IMR-90 (cell line): Measurements from ENCODE around the gene CNKSR3. TPM values are rescaled to one million over a fixed set of nuclear protein-coding genes. Genes with fewer than 3 reads are reported as not detected.

Experiments used
- ATAC-seq: fragments of 200-7000 bp; cut with Tn5 transposase; 2 replicates; pipeline ENCODE4 v1.9.1; 2020; ENCODE audit warnings: low read depth, mild to moderate bottlenecking, moderate library complexity
- BruUV-seq: library from RNA; stranded (reverse); fragments of 400-500 nt; replicated peaks from 2 replicates; lab custom pipeline; 2021; lab: Mats Ljungman, UMichigan
- CTCF ChIA-PET: fragments of 300-600 bp; formaldehyde crosslinking; extraction: SDS; loops from one replicate; lab custom pipeline; 2021; ENCODE audit warnings: antibody characterized with exemption; lab: Yijun Ruan, JAX
- POLR2A ChIA-PET: fragments of 300-600 bp; sonication (Branson Sonifier 250); formaldehyde crosslinking; loops from one replicate; lab custom pipeline; 2022; ENCODE audit warnings: antibody characterized with exemption; ENCODE audit not compliant: unreplicated experiment; lab: Charles Lee
- DNase-seq: peaks from one replicate; pipeline ENCODE4 v3.0.0; 2013
- H2AFZ ChIP-seq: replicated peaks from 2 replicates; pipeline ENCODE3; 2013; ENCODE audit warnings: low read length, mild to moderate bottlenecking; ENCODE audit not compliant: poor library complexity
- H2AK5ac ChIP-seq: 2 replicates; pipeline ENCODE4 v1.6.1; 2013; ENCODE audit warnings: low read depth, low read length, inconsistent platforms
- H2AK9ac ChIP-seq: replicated peaks from 2 replicates; pipeline ENCODE3; 2013; ENCODE audit warnings: mild to moderate bottlenecking, low read depth, low read length, moderate library complexity; ENCODE audit not compliant: poor library complexity
- H2BK120ac ChIP-seq: 2 replicates; pipeline ENCODE4 v1.6.1; 2013; ENCODE audit warnings: low read depth, low read length, inconsistent platforms
- H2BK15ac ChIP-seq: 3 replicates; pipeline ENCODE4 v1.6.1; 2013; ENCODE audit warnings: low read depth, low read length, inconsistent platforms
- H2BK20ac ChIP-seq: 2 replicates; pipeline ENCODE4 v1.6.1; 2013; ENCODE audit warnings: low read depth, mild to moderate bottlenecking, inconsistent platforms, low read length, moderate library complexity
- H2BK5ac ChIP-seq: 2 replicates; pipeline ENCODE4 v1.6.1; 2013; ENCODE audit warnings: mild to moderate bottlenecking, low read depth, low read length, inconsistent platforms; ENCODE audit not compliant: poor library complexity, severe bottlenecking
- H3K14ac ChIP-seq: replicated peaks from 2 replicates; pipeline ENCODE4 v1.6.1; 2013; ENCODE audit warnings: low read depth, low read length, inconsistent platforms
- H3K18ac ChIP-seq: 2 replicates; pipeline ENCODE4 v1.6.1; 2013; ENCODE audit warnings: low read depth, low read length, control low read depth
- H3K23ac ChIP-seq: 2 replicates; pipeline ENCODE4 v1.6.1; 2013; ENCODE audit warnings: low read depth, low read length, inconsistent platforms
- H3K27ac ChIP-seq: 2 replicates; pipeline ENCODE4 v1.5.1; 2013; ENCODE audit warnings: mild to moderate bottlenecking, control low read depth, low read length; ENCODE audit not compliant: insufficient read depth
- H3K27me3 ChIP-seq: 2 replicates; pipeline ENCODE4 v1.6.1; 2013; ENCODE audit warnings: low read length; ENCODE audit not compliant: control insufficient read depth, insufficient read depth
- H3K36me3 ChIP-seq: 2 replicates; pipeline ENCODE4 v1.6.1; 2013; ENCODE audit warnings: low read length, mixed read lengths; ENCODE audit not compliant: control insufficient read depth, insufficient read depth
- H3K4ac ChIP-seq: 2 replicates; pipeline ENCODE4 v1.6.1; 2013; ENCODE audit warnings: low read depth, low read length, inconsistent platforms
- H3K4me1 ChIP-seq: 2 replicates; pipeline ENCODE4 v1.6.1; 2013; ENCODE audit warnings: low read length, mixed read lengths; ENCODE audit not compliant: control insufficient read depth, insufficient read depth
- H3K4me2 ChIP-seq: 2 replicates; pipeline ENCODE4 v1.6.1; 2013; ENCODE audit warnings: low read depth, mild to moderate bottlenecking, control low read depth, low read length, moderate library complexity
- H3K4me3 ChIP-seq: 2 replicates; pipeline ENCODE4 v1.5.1; 2013; ENCODE audit warnings: low read depth, mild to moderate bottlenecking, control low read depth, low read length, moderate library complexity; ENCODE audit not compliant: insufficient read depth
- H3K56ac ChIP-seq: 2 replicates; pipeline ENCODE4 v1.6.1; 2013; ENCODE audit warnings: low read length, inconsistent platforms; ENCODE audit not compliant: insufficient read depth; ENCODE audit errors: extremely low read depth
- H3K79me1 ChIP-seq, 2 experiments: 2 replicates each; pipeline ENCODE4 v1.6.1; 2013; ENCODE audit warnings: low read length in 2 of 2, inconsistent platforms in 1 of 2, low read depth in 1 of 2
- H3K9ac ChIP-seq: 2 replicates; pipeline ENCODE4 v1.6.1; 2013; ENCODE audit warnings: low read depth, low read length, control low read depth
- H3K9me1 ChIP-seq: 2 replicates; pipeline ENCODE4 v1.6.1; 2013; ENCODE audit warnings: low read length, inconsistent platforms; ENCODE audit not compliant: insufficient read depth
- H3K9me3 ChIP-seq: 2 replicates; pipeline ENCODE4 v1.6.1; 2013; ENCODE audit warnings: low read length; ENCODE audit not compliant: control insufficient read depth, insufficient read depth
- H4K20me1 ChIP-seq: 2 replicates; pipeline ENCODE4 v1.6.1; 2013; ENCODE audit warnings: low read length, inconsistent platforms; ENCODE audit not compliant: insufficient read depth
- H4K5ac ChIP-seq: 2 replicates; pipeline ENCODE4 v1.6.1; 2013; ENCODE audit warnings: mild to moderate bottlenecking, low read depth, low read length, control low read depth
- H4K8ac ChIP-seq, 2 experiments: 2 replicates each; pipeline ENCODE4 v1.6.1; 2013; ENCODE audit warnings: low read depth in 2 of 2, low read length in 2 of 2, control low read depth in 1 of 2, inconsistent platforms in 1 of 2
- H4K91ac ChIP-seq: 2 replicates; pipeline ENCODE4 v1.6.1; 2013; ENCODE audit warnings: low read depth, low read length, inconsistent platforms; ENCODE audit not compliant: insufficient read depth
- MAZ ChIP-seq: IDR thresholded peaks from 2 replicates; pipeline ENCODE4 v1.6.1; 2012; ENCODE audit warnings: low read depth, mild to moderate bottlenecking, low read length, improper control_type of control experiment, moderate library complexity, borderline replicate concordance
- WGBS, 2 experiments: methylation state at CpG; one replicate each; pipeline versions ENCODE4 v1.1.5 to v1.1.7; 2013; ENCODE audit warnings: missing lambda C conversion rate in 2 of 2; ENCODE audit not compliant: insufficient read length in 1 of 2; ENCODE audit errors: extremely low coverage in 2 of 2; 5-methylcytosine and 5-hydroxymethylcytosine counted together
- dilution Hi-C: fragments of 300-500 bp; cut with HindIII; formaldehyde crosslinking; loops from one replicate; pipeline ENCODE4 v1.14.3; 2018; ENCODE audit warnings: low sequenced_read_pairs; ENCODE audit not compliant: unreplicated experiment
- in situ Hi-C: fragments of 300-500 bp; cut with MboI; formaldehyde crosslinking; loops from 3 replicates; pipeline ENCODE4 v1.14.3; 2019; ENCODE audit warnings: low sequenced_read_pairs, inconsistent platforms, mixed read lengths
- intact Hi-C: fragments of 100-400 bp; cut with micrococcal nuclease; formaldehyde crosslinking; loops from 2 replicates; pipeline ENCODE4 v1.10.0; 2022
- polyA plus RNA-seq, 3 experiments: library from polyadenylated mRNA; depleted of rRNA; stranded (reverse); fragments of >200 nt; gene quantifications; 2 replicates each; pipeline ENCODE4 v1.2.3, GENCODE V29; 2012; ENCODE audit warnings: low replicate concordance in 1 of 3
- total RNA-seq: library from RNA; depleted of rRNA; stranded (reverse); fragments of >200 nt; gene quantifications from 2 replicates; pipeline ENCODE4 v1.2.3, GENCODE V29; 2012

CNKSR3 gene
- total and polyA plus RNA-seq, 2 of the 4 experiments (the other 2 are of a cell fraction): 6.7 to 15.8 TPM

- no peak overlapping the region for H3K27ac ChIP-seq
- H3K9me1 ChIP-seq: peaks cover 11% of the 10 kb centered on the region
- H4K91ac ChIP-seq: peak overlapping the region; percentile 17
- H2AK9ac ChIP-seq: no peak overlapping the region
- H2BK5ac ChIP-seq: peak overlapping the region; percentile 44
- H3K14ac ChIP-seq: peak overlapping the region; percentile 72
- peak overlapping the region; percentile 64 for H3K23ac ChIP-seq
- WGBS, 2 experiments: no CpG with 5 or more reads among the region's 8 CpGs
- H4K8ac ChIP-seq: peak overlapping the region in 1 of 2 experiments; percentile 27; a peak in 1 of 4 replicates
- H3K79me1 ChIP-seq: peaks cover 6 to 13% of the 10 kb centered on the region in 2 experiments; a peak in 3 of 4 replicates
- peak overlapping the region; percentile 54 for H2BK120ac ChIP-seq
- H3K18ac ChIP-seq: no peak overlapping the region
- H3K9me3 ChIP-seq: no peaks in the 10 kb centered on the region
- no peak overlapping the region for H3K56ac ChIP-seq
- DNase-seq (no peak), ATAC-seq (no peak)
- BruUV-seq: no TSS peak
- H2AFZ ChIP-seq: no peak overlapping the region
- no peak overlapping the region; the same call in 2 of the 3 replicates for H2BK15ac ChIP-seq
- in situ Hi-C loops (no loop called here), intact Hi-C loops (no loop called here), dilution Hi-C loops (no loop called here)
- peak overlapping the region; percentile 56; the same call in 1 of the 2 replicates for H3K4ac ChIP-seq
- H3K4me1 ChIP-seq: peaks cover 6% of the 10 kb centered on the region
- H4K5ac ChIP-seq: no peak overlapping the region
- H3K36me3 ChIP-seq: peaks cover 11% of the 10 kb centered on the region; the same call in 1 of the 2 replicates
- H3K4me3 ChIP-seq: no peak overlapping the region
- H3K9ac ChIP-seq: no peak overlapping the region
- TF ChIP-seq MAZ: no peak
- peak overlapping the region; percentile 78 for H2AK5ac ChIP-seq
- no peak overlapping the region; the same call in 1 of the 2 replicates for H2BK20ac ChIP-seq
- ChIA-PET POLR2A (interaction anchor here (0.5 to 0.6 kb wide), 3 partner anchors 115 to 1306 kb away, joined by 3 to 5 read pairs (median 5); no protein-coding TSS in a partner anchor), CTCF (no interaction called here)
- no peaks in the 10 kb centered on the region for H4K20me1 ChIP-seq
- no peaks in the 10 kb centered on the region for H3K27me3 ChIP-seq
- no peak overlapping the region for H3K4me2 ChIP-seq
These were observed 76.8 kb downstream of the CNKSR3 start for GRCh38 chr6:154433477-154434241.
